H1 (cell line): ENCODE data around the gene APOL5.

Experiments used
- CBX5 ChIP-seq: fragments of 300-800, 300-1000 bp; sonication (generic); IDR thresholded peaks from 2 replicates; pipeline ENCODE4 v1.7.1; 2016; ENCODE audit warnings: antibody characterized with exemption, low read length, low read depth
- CEBPB ChIP-seq: IDR thresholded peaks from 2 replicates; pipeline ENCODE4 v1.6.1; 2012; ENCODE audit warnings: low read depth, low read length
- EGR1 ChIP-seq: IDR thresholded peaks from 2 replicates; pipeline ENCODE4 v1.6.1; 2011; ENCODE audit warnings: low read depth, low read length, borderline replicate concordance
- FOSL1 ChIP-seq: IDR thresholded peaks from 2 replicates; pipeline ENCODE4 v1.6.1; 2011; ENCODE audit warnings: mild to moderate bottlenecking, low read depth, low read length, moderate library complexity; ENCODE audit not compliant: insufficient read depth
- POLR2A ChIP-seq, 2 experiments: IDR thresholded peaks; 1 replicate in 1 of 2; 2 replicates in 1 of 2; pipeline ENCODE4 v1.6.1; 2011; ENCODE audit warnings: low read depth in 2 of 2, low read length in 2 of 2, mild to moderate bottlenecking in 2 of 2; ENCODE audit errors: control extremely low read depth in 1 of 2
- RXRA ChIP-seq: IDR thresholded peaks from 2 replicates; pipeline ENCODE4 v1.6.1; 2011; ENCODE audit warnings: low read depth, mild to moderate bottlenecking, low read length, moderate library complexity; ENCODE audit not compliant: insufficient read depth
- TAF1 ChIP-seq: IDR thresholded peaks from 2 replicates; pipeline ENCODE4 v1.6.1; 2011; ENCODE audit warnings: mild to moderate bottlenecking, low read depth, low read length
- TF ChIP-seq, protein P1 (sequence below), 3 experiments: IDR thresholded peaks; 1 replicate in 2 of 3; 2 replicates in 1 of 3; pipeline versions ENCODE4 v1.5.1 to v1.6.1; 2011; ENCODE audit warnings: low read length in 3 of 3, mild to moderate bottlenecking in 3 of 3, inconsistent platforms in 2 of 3, low read depth in 1 of 3, moderate library complexity in 1 of 3; ENCODE audit not compliant: insufficient read depth in 1 of 3; ENCODE audit errors: control extremely low read depth in 1 of 3

DNA sequence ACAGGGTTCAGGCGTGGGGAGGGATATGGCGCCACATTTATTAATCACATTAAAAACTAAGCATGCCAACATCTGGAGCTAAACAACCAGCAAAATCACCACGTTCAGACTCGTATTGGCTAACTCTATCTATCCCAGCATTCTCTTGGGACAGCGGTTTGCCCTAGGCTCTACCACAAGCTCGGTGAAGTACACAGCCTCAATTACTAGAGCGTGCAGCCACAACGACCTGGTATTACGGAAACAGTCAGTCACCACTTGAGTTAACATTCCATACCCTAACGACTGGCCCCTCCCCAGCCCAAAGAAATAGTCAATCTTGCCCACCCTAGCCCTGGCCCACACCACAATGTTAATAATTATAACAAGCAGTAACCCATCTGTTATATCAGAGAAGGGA lies 32.1 kb downstream of the APOL5 start:
- no peak for TF ChIP-seq EGR1
- no peak for TF ChIP-seq CEBPB
- no peak for TF ChIP-seq RXRA
- TF ChIP-seq CBX5: no peak
- TF ChIP-seq POLR2A (IDR thresholded peaks at IDR 0.05; ENCODE audit: control extremely low read depth in 1 of 2, low read depth in 2 of 2, low read length in 2 of 2): no peak
- no peak for TF ChIP-seq FOSL1
- TF ChIP-seq, protein P1, sequence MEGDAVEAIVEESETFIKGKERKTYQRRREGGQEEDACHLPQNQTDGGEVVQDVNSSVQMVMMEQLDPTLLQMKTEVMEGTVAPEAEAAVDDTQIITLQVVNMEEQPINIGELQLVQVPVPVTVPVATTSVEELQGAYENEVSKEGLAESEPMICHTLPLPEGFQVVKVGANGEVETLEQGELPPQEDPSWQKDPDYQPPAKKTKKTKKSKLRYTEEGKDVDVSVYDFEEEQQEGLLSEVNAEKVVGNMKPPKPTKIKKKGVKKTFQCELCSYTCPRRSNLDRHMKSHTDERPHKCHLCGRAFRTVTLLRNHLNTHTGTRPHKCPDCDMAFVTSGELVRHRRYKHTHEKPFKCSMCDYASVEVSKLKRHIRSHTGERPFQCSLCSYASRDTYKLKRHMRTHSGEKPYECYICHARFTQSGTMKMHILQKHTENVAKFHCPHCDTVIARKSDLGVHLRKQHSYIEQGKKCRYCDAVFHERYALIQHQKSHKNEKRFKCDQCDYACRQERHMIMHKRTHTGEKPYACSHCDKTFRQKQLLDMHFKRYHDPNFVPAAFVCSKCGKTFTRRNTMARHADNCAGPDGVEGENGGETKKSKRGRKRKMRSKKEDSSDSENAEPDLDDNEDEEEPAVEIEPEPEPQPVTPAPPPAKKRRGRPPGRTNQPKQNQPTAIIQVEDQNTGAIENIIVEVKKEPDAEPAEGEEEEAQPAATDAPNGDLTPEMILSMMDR (IDR thresholded peaks at IDR 0.05; ENCODE audit: control extremely low read depth in 1 of 3, insufficient read depth in 1 of 3, low read depth in 1 of 3, low read length in 3 of 3): no peak
- no peak for TF ChIP-seq TAF1
